ENCODE data around the gene TSPAN32.

The TSPAN32 gene

DNA sequence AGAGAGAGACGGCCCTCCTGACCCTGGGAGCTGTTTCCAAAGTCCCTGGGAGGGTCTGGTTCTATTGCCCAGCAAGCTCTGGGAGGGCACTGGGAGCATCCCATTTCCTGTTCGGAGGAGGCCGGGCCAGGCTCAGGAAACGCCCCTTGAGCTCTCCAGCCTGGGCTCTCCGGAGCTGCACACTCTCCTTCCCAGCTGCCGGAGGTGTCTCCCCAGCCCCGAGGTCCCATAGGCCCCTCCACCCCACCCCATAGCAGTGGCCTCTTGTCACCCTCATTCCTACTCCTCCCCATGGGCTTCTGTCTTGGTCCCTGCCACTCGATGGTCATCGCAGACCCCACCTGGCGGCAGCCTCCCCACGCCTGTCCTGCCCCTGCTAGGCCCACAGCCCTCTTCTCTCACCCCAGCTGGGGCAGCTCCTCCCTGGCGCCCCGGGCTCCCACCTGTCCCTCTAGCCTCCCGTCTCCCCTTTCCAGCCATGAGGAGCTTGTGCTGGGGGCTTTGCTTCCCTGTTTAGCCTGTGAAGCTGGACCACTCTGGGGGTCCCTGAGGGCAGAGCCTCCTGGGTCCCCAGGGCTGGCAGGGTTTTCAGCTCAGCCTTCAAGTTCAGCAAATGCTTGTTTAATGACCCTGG lies 2.8 kb downstream of the TSPAN32 start:
- no peak for DNase-seq (ENCODE audit: low spot score)

DNA sequence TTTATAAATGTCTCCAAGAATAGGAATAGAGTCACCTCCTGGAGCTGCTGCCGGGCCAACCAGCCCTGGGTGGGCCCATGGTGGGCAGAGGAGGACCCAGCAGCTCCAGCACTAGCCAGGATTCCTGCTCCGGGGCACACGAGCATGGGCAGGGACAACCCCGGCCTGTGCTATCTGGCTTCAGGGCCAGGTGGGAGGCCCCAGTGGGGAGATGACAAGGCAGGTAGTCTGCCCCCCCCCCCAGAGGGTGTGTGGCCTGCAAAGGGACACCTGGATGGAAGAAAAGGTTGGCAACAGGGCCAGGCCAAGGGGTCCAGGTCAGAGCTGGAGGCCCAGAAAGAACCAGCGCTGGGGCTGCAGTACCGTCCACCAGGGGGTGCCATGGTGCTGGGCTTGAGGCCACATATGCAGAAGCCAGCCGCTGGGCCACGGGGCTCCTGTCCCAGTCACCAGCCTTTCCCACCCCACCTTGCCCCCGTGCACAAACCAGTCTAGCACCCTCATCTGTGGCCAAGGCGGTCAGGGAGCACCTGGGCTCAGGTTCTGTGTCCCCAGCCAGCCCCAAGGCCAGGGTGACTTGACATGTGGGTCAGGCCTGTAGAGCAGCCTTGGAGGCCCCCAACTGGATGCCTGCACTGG lies 3.4 kb downstream of the TSPAN32 start:
- DNase-seq (ENCODE audit: low spot score) = peak; percentile 75

DNA sequence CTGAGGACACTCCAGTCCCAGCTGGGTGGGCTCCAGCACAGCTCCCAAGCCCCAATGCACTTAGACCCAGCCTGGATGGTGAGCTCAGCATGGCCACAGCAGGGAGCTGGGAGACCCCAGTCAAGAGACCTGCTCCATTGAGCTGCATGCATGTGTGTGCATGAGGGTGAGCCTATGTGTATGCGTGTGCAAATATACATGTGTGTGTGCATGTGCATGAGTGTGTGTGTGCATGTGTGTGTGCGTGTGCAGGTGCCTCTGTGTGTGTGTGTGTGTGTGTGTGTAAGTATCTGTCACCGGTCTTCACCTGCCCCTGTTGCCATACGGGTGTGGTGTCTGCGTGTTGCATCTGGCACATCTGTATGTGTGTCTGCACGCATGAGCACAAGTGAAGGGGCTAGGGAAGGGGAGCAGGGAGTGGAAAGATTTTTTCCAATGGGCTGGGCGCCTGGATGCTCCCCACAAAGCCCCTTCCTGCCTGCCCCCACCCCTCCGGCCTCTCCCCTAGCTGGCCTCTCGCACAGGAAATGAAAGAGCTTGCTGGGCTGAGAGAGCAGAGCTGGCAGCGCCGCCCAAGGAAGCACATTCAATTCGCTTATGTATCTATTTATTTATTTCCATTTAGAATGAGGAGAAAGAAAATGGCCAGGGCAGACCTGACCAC lies 4.1 kb downstream of the TSPAN32 start:
- DNase-seq (ENCODE audit: low spot score) = no peak

DNA sequence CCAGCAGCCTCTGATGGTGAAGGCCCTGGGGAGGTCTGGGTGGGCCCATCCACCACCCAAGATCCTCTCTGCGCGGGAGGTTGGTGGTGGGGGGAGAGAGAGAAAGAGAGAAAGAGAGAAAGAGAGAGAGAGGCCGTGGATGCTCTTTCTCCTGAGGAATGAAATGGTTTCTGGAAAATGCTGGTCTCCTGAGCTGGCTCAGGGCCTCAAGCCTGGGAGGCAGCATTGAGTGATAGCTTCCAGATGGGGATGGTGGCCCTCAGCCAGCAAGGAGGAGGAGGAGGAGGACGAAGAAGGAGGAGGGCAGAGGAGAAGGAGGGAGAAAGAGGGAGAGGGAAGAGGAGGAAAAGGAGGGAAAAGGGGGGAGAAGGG lies 4.6 kb downstream of the TSPAN32 start:
- DNase-seq (ENCODE audit: low spot score) = no peak

DNA sequence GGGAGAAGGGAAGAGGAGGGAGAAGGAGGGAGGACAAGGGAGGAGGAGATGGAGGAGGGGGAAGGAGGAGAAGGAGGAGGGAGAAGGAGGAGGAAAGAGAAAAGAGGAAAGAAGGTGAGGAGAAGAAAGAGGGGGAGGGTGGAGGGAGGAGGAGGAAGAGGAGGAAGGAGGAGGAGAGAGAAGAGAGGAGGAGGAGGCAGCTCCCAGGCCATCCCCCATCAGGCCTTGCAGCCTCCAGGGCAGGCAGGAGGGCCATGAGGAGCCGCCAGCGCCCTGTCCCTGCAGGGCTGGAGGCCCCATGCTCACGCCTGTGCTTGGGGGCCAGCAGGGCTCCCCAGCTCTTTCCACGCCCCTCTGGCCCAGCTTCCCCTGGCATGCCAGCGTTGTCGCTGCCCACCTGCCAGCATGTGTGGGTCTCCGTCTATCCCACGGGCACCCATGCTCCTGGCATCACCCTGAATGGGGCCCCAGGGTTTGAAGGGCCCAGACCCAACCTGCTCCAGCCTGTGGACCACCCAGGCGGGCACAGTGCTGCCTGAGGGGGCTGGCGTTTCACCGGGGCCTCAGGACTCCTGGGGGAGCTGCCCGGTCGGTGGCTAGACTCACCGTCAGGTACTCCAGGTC lies 5.2 kb downstream of the TSPAN32 start:
- DNase-seq (ENCODE audit: low spot score) = no peak

DNA sequence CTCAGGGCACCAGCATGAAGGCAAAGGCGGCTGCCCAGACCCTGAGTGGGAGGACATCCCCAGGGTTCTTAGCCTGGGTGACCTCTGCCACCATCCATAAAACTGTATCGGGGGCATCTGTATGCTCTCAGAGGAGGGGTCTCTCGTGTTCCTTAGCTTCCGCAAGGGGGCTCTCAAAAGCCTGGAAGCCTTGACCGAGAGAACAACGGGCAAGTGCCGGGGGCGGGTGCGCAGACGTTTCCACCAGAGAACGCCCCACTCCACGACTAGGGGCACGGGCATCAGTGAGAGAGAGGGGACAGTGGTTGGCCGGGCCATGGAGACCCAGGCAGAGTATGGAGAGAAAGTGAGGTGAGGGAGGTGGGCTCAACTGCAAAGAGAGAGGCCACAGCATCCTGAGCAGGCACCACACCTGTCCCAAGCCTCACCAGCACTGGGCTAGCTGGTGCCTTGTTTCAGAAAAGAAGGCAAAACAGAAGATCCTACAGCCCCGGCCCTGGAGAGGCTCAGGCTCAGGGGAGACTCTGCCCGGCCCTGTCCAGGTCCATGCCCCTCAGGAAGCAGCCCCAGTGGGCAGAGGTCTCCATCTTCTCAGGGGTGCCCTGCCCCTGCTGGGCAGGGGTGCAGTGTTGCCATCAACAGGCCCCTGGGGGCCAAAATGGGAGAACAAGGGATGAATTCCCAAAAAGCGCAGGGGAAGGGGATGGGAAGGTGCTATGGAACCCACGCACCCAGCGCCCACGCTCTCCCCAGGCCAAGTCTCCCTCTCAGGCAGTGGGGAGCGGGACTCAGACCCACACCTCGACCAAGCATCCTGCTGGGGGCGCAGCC lies 5.9 kb downstream of the TSPAN32 start:
- DNase-seq (ENCODE audit: low spot score) = no peak

DNA sequence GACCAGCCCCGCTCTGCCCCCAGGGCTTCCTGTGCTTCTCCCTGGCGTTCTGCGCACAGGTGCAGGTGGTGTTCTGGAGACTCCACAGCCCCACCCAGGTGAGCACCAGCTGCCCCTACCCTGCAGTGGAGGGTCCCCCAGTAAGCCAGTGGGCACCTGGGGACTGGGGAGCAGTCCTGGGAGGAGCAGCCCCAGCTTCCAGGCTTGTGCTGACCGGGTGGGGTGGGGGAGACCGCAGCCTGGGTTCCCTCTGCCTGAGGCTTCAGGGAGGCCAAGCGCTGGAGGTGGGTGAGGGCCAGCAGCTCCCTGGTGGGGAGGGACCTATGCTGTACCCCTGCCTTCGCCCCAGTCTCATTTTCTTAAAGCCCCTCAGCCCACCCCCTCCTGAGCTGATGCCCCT lies 6.9 kb downstream of the TSPAN32 start:
- no peak for DNase-seq (ENCODE audit: low spot score)

DNA sequence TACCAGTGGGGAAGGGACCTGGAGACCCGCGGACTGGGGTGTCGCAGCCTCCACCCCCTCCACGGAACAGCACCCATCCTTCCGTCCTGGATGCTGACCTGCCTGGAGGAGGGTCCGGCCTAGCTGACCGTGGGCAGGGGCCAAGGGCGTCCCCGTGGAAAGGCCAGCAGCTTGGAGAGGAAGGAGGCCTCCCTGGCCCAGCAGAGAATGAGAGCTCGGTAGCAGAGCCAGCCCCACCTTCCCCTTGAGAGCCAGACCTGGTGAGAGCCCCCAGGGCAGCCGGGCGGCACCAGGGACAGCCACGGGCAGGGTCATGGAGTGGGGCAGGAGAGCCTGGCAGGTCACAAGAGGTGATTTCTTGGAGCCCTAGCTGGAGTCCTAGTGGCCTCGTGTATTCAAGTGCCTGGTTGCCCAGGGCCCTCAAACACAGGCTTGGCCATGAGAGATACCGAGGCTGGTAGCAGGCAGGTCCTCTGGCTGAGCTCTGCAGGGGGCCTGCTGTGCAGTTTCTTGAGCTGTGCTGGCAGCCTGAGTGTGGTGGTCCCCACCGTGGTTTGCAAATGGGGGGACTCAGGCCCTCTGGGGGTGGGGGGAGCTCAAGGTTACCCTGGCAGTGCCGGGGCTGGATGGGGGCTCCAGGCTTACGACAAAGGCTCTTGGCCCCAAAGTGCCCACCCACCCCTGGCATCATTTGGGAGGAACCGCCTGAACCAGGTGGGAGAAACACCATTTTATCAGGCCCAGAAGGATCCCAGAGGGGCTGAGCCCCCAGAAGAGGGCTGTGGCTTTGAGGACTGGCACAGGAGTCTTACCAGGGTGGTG lies 7.6 kb downstream of the TSPAN32 start:
- no peak for DNase-seq (ENCODE audit: low spot score)

DNA sequence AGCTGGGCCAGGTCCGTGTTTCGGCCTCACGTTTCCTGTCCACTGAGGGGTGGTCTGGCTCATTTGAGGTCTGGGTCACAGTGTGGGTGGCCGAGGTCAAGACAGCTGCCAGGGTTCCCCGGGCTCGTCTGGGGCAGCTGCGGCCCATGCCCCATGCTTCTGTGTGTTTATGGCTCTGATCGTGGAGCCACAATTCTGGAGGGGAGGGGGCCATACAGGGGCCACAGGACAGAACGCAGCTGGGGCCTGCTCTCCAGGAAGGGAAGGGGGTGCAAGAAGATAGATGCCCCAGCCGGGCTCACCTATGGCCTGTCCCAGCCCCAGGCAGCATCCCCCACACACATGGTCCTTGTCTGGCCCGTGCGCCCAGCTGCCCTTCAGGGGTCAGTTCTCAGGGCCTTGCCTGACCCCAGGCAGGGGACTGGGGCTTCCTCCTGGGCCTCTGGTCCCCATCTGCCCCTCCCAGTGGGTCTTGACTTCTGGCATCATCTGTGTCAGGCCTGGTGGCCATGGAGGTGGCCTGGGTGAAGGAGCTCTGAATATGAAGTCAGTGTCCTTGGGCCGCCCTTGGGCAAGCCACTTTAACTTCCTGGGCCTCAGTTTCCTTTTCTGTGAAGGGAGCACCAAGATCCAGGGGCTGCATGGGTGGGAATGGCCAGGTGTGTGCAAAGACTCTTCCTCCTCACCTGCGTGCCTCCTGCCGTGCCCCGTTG lies 8.4 kb downstream of the TSPAN32 start:
- no peak for DNase-seq (ENCODE audit: low spot score)

DNA sequence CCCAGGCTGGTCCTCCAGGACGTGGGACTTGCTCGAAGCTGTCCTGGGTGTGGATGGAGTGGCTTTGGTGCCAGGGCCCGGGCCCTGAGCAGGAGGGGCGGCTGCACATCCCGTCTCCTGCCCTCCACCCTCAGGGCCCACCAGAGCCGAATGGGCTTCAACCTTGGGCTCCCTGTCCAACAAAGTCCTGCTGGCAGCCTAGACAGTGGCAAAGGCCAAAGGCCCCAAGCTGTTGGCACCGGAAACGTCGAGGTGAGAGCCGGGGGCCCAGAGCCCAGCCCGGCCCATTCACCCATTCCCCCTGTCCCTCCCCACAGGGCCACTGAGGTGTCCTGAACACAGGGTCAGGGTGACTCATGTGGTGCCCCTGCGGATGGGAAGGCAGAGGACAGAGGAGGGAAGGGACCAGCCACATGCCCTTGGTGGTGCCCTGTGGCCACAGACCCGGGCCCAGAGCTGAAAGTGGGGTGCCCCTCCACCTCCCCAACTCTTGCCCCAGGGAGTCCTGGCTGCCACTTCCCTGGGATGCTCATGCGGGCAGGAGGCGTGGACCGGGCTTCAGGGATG lies 9.1 kb downstream of the TSPAN32 start:
- DNase-seq (ENCODE audit: low spot score) = no peak

DNA sequence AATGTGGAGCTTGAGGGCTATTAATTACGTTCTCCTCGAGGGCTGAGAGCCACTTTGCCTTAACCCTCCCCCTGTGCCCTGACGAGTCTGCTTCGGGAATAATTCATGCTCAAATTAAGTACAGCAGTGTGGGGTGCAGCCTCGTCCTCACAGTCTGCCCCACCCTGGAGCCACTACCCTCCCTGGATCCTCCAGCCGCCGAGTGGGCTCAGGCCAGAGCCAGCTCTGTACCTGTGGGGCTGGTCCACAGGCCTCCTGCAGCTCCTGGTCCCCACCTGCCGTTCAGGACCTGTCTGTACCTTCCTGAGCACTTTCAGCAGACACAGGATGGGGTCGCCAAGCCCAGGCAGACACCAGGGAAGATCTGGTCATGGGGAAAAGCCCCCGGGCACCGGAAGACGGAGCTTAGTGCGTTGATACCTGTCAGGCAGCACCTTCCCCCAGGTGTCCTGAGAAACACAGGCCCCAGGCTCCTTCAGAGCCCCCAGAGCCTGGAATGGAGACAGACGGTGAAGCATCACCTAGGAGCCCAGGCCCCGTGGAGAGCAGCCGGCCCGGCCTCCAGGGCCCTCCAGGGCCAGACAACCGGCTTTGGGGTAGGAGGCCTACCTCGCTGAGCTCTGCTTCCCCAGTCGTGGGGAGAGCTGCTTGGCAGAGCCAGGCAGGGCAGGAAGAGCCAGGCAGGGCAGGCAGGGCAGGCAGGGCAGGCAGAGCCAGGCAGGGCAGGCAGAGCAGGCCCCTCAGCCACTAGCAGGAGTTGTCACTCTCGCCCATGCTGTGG lies 9.7 kb downstream of the TSPAN32 start:
- no peak for DNase-seq (ENCODE audit: low spot score)

DNA sequence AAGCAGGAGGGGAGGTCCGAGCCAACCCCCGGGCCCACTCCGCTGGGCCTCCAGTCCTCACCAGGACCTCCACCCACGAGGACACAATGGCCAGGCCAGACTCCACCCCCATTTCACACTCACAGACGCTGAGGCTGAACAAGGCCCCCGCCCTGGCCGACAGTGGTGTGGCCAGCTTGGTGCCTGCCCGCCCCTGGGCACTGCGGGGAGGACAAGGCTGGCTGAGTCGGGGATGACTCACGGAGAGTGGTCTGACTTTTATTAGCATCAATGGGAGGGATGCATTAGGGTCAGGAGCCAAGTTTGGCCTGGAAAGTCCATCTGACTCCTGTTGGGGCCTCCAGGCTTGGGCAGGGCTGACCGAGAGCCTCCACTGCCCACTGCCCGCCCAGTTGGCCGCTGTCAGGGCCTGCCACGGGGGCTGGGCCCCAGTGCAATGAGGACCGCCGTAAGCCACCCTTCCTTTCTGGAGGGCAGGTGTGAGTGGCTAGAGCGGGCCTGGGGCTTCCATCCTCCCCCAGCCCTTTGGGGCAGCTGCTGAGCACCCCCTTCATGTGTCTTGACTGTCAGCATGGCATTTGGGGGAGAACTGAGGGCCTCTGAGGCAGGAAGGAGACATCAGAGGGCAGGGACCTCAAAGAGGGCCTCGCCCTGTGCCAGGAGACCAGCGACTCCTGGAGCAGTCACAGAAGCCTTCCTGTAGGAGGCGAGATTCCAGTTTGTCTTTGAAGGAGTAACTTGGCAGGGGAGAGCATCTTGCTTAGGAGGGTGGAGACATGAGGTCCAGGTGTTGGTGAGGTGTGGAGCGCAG lies 10.6 kb downstream of the TSPAN32 start:
- DNase-seq (ENCODE audit: low spot score) = no peak

DNA sequence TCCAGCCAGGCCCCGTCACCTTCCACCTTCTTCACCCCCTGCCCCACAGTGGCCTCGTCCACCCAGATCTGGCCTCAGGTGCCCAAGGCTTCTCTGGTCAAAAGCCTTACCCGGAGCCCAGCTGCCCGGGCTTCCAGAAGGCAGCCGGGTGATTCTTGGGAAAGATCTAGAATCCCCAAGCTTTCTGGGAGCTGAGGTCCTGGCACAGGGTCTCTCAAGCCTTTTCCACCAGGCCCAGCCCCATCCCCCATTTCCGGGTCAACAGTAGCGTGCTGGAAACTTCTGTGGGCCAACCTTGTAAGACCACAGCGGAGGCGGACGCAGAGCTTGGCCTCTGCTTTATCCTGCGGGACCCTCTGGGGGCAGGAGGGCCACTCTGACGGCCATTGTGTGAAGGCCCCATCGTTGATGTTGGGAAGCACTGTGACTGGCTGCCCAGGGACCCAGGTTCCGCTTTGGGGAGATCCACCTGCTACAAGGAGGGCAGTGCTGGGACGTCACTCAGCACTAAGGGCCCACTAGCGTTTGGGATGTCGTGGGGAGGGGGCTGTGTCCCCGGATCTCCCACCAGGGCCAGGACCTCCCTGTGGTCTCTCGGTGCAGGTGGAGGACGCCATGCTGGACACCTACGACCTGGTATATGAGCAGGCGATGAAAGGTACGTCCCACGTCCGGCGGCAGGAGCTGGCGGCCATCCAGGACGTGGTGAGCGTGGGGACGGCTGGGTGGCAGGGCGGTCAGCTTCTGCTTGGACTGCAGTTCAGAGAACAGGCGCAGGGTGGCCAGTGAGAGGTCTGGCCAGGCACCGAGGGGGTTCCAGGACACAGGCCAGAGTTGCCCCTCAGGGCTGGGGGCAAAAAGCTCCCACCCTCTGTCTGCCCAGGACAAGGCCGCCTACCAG lies 11.5 kb downstream of the TSPAN32 start:
- no peak for DNase-seq (ENCODE audit: low spot score)

DNA sequence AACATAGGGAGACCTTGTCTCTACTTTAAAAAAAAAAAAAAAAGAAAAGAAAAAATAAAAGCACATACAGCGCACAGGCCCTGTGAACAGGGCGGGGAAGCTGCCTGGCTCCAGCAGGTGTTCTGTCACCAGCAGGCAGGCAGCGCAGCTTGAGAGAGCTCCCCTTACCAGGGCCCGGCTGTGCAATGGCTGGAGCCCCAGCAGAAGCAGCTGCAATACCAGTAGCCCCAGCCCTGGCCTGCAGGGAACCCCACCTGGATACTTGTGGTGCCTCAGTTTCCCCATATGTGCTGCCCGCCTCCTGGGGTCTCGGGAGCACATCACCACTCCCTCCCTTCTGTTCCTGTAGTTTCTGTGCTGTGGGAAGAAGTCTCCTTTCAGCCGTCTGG lies 12.3 kb downstream of the TSPAN32 start:
- DNase-seq (ENCODE audit: low spot score) = no peak

DNA sequence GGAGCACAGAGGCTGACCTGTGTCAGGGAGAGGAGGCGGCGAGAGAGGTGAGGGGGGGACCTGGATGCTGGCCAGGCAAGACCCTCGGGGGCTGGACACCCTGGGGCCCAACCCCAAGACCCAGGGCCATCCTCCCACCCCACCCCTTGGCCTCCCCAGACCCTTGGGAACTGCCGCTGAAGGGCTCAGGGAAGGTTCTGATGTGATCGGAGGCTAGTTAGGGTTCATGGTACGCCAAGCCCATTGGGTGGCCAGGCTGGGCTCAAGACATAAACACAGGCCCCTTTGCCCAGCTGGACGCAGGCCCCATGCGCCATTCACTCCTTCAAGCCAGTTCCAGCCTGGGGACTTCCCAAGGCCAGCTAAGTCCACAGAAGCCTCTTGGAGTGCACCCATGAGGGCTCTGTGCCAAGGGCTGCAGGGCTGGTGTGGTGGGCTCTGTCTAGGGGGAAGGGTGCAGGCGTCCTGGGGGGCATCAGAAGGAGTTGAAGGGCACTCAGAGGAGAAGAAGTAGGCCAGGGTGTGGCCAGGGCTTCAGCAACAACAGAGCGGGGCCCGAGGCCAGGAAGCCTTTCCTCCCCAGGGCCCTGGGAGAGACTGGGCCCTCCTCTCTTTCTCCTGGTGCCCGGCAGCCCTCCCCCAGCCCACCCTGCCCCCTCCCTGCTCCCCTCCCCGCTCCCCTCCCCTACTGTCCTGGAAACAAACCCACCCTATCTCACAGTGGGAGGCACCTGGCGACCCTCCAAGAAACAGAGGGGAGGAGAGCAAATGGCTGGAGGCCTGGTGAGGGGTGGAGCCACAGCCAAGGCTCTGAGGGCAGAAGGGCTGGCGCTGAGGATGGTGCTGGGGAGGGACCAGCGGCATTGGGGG lies 12.9 kb downstream of the TSPAN32 start:
- DNase-seq (ENCODE audit: low spot score) = no peak

DNA sequence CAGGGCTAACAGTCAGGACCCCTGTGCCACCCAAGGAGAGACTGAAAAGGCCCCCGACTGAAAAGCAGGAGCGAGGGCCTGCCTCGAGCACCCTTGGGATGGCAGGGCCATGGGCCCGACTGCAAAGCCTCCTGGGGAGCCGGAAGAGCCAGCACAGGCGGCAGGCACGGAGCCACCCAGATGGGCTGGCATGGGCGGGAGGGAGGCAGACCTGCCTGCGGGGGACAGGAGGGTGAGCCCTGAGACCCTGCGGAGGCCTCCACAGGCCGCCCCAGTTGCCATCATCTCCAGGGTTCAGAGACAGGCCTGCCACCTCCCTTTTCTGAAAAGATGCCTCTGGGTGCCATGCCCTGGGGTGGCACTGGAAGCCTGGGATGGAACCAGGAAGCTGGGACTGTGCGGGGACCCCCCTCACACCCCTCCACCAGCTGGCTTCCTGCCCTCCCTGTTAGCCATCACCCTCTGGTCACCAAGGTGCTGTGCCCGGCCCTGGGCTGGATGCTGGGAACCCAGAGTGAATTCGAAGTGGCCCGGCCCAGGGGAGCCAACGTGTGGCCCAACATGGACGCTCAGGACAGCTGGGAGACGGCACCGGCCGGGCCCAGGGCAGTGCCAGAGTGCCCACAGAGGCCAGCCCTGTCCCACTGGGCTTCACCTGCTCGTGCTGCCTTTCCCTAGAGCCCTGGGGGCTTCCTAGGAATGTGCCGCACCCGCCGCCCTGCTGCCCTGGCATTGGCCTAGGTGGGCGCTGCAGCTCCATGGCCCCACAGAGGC lies 13.8 kb downstream of the TSPAN32 start:
- DNase-seq (ENCODE audit: low spot score) = no peak
